C4-2B (cell line): Measurements from ENCODE around the gene CTSS.
"Not testable (repeated sequence)": the region's sequence is repeated elsewhere in the genome, so short reads cannot be mapped to it uniquely, and the experiment has no call there.

Experiments used
- H3K27ac ChIP-seq: fragments of 450-650 bp; 2 replicates; pipeline ENCODE4 v1.5.1; 2017
- CTCF ChIP-seq: fragments of 450-650 bp; conservative IDR thresholded peaks from 2 replicates; pipeline ENCODE4 v1.5.1; 2017; ENCODE audit warnings: mild to moderate bottlenecking
- ZFX ChIP-seq: fragments of 450-650 bp; IDR thresholded peaks from 2 replicates; pipeline ENCODE4 v1.6.1; 2017

The CTSS gene

GRCh38 chr1:150775276-150775675 is 9.7 kb upstream of the CTSS start:
- TF ChIP-seq ZFX (no peak), CTCF (no peak)
- H3K27ac ChIP-seq, result no peak overlapping the region

- no peak for TF ChIP-seq ZFX
- TF ChIP-seq CTCF, result no peak
- no peak overlapping the region for H3K27ac ChIP-seq
Measured at GRCh38 chr1:150772326-150772725, 6.7 kb upstream of the CTSS start.

GRCh38 chr1:150767704-150768103 is 2.1 kb upstream of the CTSS start:
- not testable (repeated sequence) for H3K27ac ChIP-seq

- not testable (repeated sequence) for H3K27ac ChIP-seq
Measured at GRCh38 chr1:150765977-150766301, 361 bp upstream of the CTSS start.

GRCh38 chr1:150764617-150765101 is 919 bp downstream of the CTSS start:
- TF ChIP-seq CTCF (no peak), ZFX (no peak)
- no peak overlapping the region for H3K27ac ChIP-seq

GRCh38 chr1:150763018-150763417 is 2.6 kb downstream of the CTSS start:
- TF ChIP-seq ZFX (no peak), CTCF (no peak)
- no peak overlapping the region for H3K27ac ChIP-seq

- H3K27ac ChIP-seq, result no peak overlapping the region
- TF ChIP-seq ZFX (no peak), CTCF (no peak)
Measured at GRCh38 chr1:150762552-150762951, 3.0 kb downstream of the CTSS start.

- H3K27ac ChIP-seq, result no peak overlapping the region
- TF ChIP-seq ZFX (no peak), CTCF (no peak)
Measured at GRCh38 chr1:150761801-150762200, 3.8 kb downstream of the CTSS start.

GRCh38 chr1:150760013-150760412 is 5.6 kb downstream of the CTSS start:
- no peak overlapping the region for H3K27ac ChIP-seq
- TF ChIP-seq CTCF (no peak), ZFX (no peak)
